ENCODE measurements around the gene DCP2. TPM values are rescaled to one million over a fixed set of nuclear protein-coding genes. Genes with fewer than 3 reads are reported as not detected.

Gene DCP2
- polyA plus RNA-seq, 1 experiment, result 18.4 TPM

DNA sequence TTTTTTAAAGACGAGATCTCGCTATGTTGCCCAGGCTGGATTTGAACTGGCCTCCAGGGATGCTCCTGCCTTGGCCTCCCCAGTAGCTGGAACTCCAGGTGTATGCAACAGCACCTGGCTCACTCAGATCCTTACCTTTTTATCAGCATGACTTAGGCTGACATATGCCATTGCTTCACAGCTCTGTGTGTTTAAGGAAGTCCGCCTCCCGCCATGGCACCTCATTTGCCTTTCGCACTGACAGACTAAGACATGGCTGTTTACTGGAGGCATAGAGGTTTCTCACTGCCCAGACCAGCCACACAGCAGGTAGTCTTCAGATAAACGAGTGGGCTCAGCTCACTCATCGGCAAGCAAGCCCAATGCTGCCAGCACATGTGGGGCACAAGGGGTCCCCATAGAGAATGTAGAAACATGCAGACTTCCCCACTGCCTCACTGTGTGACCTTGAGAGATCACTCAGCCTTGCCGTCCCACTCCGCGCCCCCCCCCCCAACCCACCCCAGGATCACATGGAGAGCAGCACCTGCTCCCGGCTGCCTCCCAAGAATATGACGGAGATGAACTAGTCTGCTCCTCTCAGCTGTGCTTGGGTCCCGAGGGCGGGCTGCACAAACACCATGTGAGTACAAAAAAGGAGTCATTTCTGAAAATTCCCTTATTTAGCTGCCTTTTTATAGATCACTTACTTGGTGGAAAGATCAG, 62.8 kb downstream of the DCP2 start:
- ChIA-PET POLR2A (no interaction called here), CTCF (no interaction called here)
- no peak overlapping the region for H3K27ac ChIP-seq (ENCODE audit: low read depth, low read length)
- H3K4me3 ChIP-seq (ENCODE audit: low read depth, low read length), result no peak overlapping the region
- DNase-seq (ENCODE audit: low read depth, low spot score), result no peak
- TF ChIP-seq, protein P1, sequence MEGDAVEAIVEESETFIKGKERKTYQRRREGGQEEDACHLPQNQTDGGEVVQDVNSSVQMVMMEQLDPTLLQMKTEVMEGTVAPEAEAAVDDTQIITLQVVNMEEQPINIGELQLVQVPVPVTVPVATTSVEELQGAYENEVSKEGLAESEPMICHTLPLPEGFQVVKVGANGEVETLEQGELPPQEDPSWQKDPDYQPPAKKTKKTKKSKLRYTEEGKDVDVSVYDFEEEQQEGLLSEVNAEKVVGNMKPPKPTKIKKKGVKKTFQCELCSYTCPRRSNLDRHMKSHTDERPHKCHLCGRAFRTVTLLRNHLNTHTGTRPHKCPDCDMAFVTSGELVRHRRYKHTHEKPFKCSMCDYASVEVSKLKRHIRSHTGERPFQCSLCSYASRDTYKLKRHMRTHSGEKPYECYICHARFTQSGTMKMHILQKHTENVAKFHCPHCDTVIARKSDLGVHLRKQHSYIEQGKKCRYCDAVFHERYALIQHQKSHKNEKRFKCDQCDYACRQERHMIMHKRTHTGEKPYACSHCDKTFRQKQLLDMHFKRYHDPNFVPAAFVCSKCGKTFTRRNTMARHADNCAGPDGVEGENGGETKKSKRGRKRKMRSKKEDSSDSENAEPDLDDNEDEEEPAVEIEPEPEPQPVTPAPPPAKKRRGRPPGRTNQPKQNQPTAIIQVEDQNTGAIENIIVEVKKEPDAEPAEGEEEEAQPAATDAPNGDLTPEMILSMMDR (IDR thresholded peaks at IDR 0.05; ENCODE audit: low read depth, low read length), result no peak
- H3K27me3 ChIP-seq (ENCODE audit: control insufficient read depth, insufficient read depth, low read length), result no peaks in the 10 kb centered on the region
- H3K9me3 ChIP-seq (ENCODE audit: control insufficient read depth, insufficient read depth, low read length), result no peaks in the 10 kb centered on the region

DNA sequence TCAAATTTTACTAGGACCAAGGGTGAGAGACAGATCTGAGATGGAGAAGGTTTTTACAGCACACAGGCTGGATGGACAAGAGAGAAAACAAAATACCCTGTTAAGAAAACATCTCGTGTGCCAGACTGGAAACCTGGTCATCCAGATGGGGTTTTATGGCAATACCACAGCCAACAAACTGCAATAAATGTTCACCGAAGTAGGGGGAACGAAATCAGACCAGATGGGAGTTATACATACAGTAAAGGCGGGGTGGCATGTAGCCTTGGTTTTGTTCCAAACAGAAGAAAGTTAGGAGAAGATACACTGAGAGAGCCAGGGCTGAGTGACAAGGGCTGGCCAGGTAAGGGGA, 63.3 kb downstream of the DCP2 start:
- CTCF ChIA-PET, result no interaction called here
- no peak for DNase-seq (ENCODE audit: low read depth, low spot score)

DNA sequence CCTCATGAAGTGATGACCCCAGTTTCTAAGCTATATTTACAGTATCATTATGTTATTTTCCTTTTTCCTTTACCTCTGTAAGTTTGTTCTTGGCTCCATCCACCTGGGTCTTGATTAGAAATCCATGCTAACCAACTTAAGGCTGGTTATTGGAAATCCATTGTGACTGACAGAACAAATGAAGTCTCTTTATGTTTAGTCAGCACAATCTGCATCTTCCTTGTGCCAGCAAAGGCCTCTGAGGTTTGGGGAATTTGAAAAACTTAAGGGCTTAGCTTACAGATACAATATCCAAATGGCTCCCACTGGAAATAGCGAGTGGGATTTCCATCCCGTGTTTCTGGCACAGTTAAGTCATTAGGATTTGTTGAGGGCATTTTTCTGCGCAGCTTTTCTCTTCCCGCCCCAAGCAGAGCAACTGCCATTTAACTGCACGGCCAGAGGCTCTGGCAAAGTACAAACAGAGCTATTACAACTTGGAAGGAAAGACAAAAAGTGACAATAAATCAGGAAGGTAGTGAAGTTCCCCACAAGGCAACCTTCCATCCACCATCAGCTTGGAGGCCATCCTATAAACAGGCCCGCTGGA, 64.2 kb downstream of the DCP2 start:
- ChIA-PET POLR2A (no interaction called here), CTCF (interaction anchor here (0.8 kb wide), 1 partner anchor 470 kb away, joined by 3 read pairs; no protein-coding TSS in a partner anchor)
- H3K27me3 ChIP-seq (ENCODE audit: control insufficient read depth, insufficient read depth, low read length), result no peaks in the 10 kb centered on the region
- H3K4me3 ChIP-seq (ENCODE audit: low read depth, low read length), result no peak overlapping the region
- DNase-seq (ENCODE audit: low read depth, low spot score), result no peak
- TF ChIP-seq, protein P1 (IDR thresholded peaks at IDR 0.05; ENCODE audit: low read depth, low read length), result no peak
- H3K9me3 ChIP-seq (ENCODE audit: control insufficient read depth, insufficient read depth, low read length), result no peaks in the 10 kb centered on the region
- no peak overlapping the region for H3K27ac ChIP-seq (ENCODE audit: low read depth, low read length)

More for the DNA sequence above, 63.3 kb downstream of the DCP2 start:
- no peaks in the 10 kb centered on the region for H3K27me3 ChIP-seq (ENCODE audit: control insufficient read depth, insufficient read depth, low read length)
- TF ChIP-seq, protein P1 (IDR thresholded peaks at IDR 0.05; ENCODE audit: low read depth, low read length), result no peak
- no peak overlapping the region for H3K4me3 ChIP-seq (ENCODE audit: low read depth, low read length)
- H3K27ac ChIP-seq (ENCODE audit: low read depth, low read length), result no peak overlapping the region
- POLR2A ChIA-PET, result no interaction called here
- no peaks in the 10 kb centered on the region for H3K9me3 ChIP-seq (ENCODE audit: control insufficient read depth, insufficient read depth, low read length)

DNA sequence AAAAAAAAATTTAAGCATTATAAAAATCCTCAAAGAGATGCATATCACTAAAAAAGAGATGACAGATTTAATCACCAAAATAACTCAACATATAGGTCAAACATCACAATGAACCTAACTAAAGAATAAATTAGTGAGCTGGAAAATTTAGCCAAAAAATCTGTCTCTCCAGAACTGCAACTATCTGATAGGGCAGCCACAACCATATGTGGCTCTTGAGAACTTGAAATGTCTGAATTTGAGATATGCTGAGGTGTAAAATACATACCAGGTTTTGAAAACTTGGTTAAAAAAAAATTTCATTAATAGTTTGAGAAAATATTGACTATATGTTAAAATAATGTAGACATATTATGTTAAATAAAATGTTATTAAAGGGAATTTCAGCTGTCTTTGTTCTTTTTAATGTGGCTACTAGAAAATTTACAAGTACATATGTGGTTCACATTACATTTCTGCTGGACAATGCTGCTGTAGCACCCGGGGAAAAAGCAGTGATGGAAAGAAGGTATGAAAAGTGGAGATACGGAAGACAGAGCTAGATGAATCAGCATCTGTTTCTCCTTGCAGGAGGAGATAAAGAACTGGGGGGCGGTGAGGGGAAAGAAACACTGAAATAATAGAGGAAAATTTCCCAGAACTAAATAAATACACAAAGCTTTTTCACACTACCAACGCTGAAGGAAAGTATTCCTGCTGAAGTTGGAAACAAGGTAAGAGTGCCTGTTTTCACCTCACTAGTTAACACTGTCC, 66.1 kb downstream of the DCP2 start:
- DNase-seq (ENCODE audit: low read depth, low spot score), result no peak
- H3K27ac ChIP-seq (ENCODE audit: low read depth, low read length), result peak overlapping the region; percentile 47
- TF ChIP-seq, protein P1 (IDR thresholded peaks at IDR 0.05; ENCODE audit: low read depth, low read length), result no peak
- H3K27me3 ChIP-seq (ENCODE audit: control insufficient read depth, insufficient read depth, low read length), result no peaks in the 10 kb centered on the region
- ChIA-PET POLR2A (interaction anchor here (0.7 to 0.9 kb wide), 2 partner anchors 13 to 222 kb away, joined by 4 to 7 read pairs; no protein-coding TSS in a partner anchor), CTCF (interaction anchor here (0.6 to 1.3 kb wide), 2 partner anchors 47 to 256 kb away, joined by 4 read pairs; no protein-coding TSS in a partner anchor)
- H3K4me3 ChIP-seq (ENCODE audit: low read depth, low read length), result no peak overlapping the region
- no peaks in the 10 kb centered on the region for H3K9me3 ChIP-seq (ENCODE audit: control insufficient read depth, insufficient read depth, low read length)

Data from AG04450 (cell line).